HG03196 (cell line): ENCODE data around the gene C9orf152.
"Not testable (repeated sequence)": the region's sequence is repeated elsewhere in the genome, so short reads cannot be mapped to it uniquely, and the experiment has no call there.

Source experiments
- ATAC-seq: cut with Tn5 transposase; IDR thresholded peaks from one replicate; pipeline ENCODE4 v1.9.1; 2021; ENCODE audit not compliant: unreplicated experiment

Gene C9orf152, protein sequence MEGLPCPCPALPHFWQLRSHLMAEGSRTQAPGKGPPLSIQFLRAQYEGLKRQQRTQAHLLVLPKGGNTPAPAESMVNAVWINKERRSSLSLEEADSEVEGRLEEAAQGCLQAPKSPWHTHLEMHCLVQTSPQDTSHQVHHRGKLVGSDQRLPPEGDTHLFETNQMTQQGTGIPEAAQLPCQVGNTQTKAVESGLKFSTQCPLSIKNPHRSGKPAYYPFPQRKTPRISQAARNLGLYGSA

DNA sequence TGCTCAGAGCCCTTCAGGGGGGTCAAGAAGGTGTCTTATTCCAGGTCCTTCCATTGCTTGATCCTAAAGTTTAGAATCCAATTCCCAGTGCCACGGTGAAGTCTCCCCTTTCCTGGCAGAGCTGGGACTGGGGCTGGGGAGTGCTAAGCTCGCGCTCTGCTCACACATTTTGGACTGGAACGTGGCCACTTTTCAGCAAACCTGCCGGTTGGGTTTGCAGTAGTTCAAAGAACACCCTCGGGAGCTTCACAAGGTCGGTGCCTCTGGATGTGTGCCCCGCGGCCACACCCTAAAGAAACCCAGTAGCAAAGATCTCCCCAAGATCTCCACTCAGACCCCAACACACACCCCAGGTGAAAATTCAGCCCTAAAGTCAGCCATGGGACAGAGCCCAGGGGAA, at the start of gene C9orf152:
C9orf152 (minus strand) TSS at position 129 of the 400 bp plus-strand sequence. CDS start 580 bp downstream, outside the sequence.
- ATAC-seq: no peak

DNA sequence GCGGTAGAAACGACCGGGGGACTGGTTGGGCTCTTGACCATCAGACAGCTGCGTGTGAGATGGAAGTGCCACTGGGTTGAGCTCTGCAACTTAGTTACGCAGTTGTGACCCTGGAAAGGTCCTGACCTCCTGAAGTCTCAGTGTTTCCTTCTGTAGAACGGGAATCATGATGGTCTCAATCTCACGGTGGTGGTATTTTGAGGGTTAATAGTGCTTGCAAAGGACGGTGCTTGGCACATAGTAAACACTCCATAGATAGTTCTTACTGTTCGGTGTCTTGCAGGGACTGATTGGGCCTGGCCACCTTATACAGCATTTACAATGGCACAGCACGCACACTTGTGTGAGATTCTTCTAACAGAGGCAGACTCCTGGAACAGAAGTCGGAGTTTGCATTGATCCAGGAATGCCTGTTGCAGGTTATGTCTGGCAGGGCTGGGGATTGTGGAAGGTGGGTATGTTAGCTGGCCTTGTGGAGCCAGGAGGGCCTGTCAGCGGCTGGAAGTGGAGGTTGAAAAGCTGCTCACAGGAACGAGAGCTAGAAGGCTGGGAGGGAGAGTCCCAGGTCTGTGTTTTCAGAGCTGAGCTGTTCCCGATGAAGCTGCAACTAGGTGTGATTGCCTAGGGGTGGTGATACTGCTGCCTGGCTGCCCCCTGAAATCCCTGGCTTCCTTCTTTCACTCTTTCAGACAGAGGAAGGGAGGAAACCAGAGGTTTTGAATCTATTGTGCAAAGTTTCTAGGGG, 49.3 kb upstream of the C9orf152 start:
- no peak for ATAC-seq

- peak; percentile 67 for ATAC-seq
These were observed 48.6 kb upstream of the C9orf152 start, which contains the start of gene TXN for GRCh38 chr9:110256380-110257096. TXN (minus strand) TSS chr9:110256507; CDS start chr9:110256435, 72 bp downstream.

DNA sequence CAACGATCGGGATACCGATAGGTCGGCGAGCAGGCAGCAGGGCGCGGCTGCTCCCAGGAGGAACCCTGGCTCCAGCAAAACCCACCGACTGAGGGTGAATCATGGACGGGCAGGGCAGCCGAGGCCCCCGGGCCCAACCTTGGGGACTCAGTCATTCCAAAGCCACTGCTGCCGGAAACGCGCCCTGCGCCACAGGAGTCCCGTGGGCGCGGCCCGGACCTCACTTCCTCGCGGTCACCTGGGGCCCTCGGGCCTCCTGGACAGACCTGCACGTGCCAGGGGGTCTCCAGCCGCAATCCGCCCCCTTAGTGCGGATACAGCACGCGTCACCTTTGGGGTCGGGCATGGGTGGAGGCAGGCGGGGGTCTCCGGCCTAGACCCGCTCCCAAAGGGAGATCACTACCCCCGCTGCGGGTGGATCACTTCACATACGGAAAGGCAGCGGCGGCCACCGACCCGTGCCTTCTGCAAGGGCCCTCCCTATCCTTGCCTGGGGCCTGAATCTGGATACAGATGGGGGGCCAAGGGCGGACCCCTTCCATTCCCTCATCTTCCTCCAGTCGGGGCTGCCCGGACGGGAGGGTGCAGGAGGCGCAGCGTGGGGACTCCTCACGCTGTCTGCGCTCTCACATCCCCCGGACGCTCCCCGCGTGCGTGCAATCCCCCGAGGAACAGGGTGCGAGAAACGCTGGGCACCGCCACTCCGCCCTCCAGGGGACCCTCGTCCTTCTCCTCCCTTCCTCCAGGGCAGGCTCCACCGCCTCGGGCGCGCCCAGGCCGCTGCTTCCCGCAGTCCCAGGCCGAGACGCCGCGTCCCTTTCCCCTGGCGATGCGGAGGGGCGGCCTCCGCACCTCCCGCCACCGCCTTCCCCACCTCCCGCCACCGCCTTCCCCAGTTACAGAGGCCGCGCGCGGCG, 47.8 kb upstream of the C9orf152 start:
- peak; percentile 24 for ATAC-seq

GRCh38 chr9:110255034-110255462, 47.1 kb upstream of the C9orf152 start:
- ATAC-seq: no peak

- ATAC-seq: no peak
These were observed 46.5 kb upstream of the C9orf152 start for GRCh38 chr9:110254500-110254899.

DNA sequence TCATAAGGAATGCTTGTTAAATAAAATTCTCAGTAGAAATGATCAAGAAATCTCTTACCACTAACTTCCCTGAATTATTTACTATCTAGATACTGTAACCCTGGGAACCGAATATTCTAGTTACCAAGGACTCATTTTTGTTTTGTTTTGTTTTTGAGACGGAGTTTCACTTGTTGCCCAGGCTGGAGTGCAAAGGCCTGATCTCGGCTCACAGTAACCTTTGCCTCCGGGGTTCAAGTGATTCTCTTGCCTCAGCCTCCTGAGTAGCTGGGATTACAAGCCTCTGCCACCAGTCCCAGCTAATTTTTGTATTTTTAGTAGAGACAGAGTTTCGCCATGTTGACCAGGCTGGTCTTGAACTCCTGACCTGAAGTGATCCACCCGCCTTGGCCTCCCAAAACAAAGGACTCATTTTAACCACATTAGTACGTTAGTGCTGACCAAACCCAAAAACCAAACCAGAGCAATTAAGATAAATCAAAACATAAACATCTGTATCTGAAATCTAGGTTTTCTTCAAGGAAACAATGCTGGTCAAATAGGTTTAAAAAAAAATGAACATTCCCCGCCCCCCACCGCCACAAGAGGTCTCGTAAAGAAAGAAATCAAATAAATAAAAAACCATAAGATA, 44.7 kb upstream of the C9orf152 start:
- no peak for ATAC-seq

DNA sequence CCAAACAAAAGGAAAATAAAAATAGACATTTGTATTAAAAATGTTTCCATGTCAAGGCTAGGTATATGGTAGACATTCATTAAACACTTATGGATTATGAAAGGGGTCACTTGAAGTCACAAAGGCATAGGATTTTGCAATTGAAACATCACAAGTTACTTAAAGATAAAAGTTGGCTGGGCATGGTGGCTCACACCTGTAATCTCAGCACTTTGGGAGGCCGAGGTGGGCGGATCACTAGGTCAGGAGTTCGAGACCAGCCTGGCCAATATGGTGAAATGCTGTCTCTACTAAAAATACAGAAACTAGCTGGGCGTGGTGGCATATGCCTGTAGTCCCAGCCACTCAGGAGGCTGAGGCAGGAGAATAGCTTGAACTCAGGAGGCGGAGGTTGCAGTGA, 43.8 kb upstream of the C9orf152 start:
- ATAC-seq: not testable (repeated sequence)

DNA sequence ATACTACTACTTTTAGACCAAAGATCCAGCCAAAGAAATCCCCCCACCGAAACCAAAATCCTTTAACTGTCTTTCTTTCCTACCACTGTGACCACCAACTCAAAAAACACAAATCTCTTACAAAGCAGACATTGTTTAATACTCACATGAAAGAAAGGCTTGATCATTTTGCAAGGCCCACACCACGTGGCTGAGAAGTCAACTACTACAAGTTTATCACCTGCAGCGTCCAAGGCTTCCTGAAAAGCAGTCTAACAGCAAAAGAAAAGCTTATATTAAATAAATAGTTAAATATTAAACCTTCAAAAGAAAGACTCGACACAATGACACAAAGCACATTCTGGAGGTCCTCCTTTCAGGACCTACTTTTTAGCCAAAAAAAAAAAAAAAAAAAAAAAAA, 43.3 kb upstream of the C9orf152 start:
- ATAC-seq: no peak

GRCh38 chr9:110249603-110250002, 41.6 kb upstream of the C9orf152 start:
- no peak for ATAC-seq

GRCh38 chr9:110248361-110248760, 40.4 kb upstream of the C9orf152 start:
- no peak for ATAC-seq

DNA sequence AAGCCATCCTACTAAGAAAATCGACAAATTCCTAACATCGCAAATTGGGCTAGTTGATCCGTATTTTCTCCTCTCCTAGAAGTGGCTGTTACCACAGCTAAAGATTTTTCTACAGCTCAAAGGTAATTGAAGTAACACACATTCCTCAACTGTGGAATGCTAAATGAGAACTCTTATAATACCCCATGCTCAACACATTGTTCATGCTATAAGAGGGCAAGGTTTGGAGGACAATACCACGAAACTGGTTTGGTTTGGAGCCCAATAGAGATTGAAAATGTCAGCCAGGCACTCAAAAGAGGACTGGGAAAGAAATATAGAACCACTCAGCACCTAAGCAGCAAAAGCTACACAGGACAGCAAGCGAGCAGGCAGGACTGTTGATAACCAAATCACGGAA, 38.3 kb upstream of the C9orf152 start:
- ATAC-seq: no peak

DNA sequence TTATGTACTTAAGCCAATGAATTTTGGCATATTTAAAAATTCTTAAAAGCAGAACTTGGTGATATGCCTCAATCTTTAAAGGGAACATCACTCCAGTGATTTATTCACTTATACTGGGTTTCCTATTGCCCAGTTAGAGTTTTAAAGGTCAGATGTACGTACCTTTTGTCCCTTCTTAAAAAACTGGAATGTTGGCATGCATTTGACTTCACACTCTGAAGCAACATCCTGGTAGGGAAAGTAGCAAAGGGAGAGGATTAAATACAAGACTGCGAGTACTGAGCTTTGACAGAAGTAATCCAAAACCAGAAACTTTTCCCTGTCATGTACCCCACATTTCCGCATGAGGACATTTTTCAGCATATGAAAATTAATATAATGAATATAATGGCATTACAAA, 36.7 kb upstream of the C9orf152 start:
- no peak for ATAC-seq

DNA sequence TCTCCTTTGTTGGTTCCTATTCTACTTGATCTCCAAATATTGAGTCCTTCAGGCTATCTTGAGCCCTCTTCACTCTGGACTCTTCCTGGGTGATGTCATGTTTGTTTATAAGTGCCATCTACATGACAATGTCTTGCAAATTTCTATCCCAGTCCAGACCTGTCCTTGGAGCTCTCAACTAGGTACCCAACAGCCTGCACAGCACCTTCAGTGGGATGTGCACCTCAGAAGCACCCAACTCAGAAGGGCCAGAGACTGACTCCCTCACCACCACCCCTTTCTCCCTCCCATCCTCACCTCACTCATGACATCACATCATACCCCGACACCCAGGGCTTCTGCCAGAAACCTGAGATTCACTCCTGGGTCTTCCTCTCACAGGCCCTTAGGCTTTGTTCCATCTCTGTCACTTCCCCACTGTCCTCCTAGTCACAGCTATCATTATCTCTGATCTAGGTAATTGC, 33.9 kb upstream of the C9orf152 start:
- no peak for ATAC-seq

DNA sequence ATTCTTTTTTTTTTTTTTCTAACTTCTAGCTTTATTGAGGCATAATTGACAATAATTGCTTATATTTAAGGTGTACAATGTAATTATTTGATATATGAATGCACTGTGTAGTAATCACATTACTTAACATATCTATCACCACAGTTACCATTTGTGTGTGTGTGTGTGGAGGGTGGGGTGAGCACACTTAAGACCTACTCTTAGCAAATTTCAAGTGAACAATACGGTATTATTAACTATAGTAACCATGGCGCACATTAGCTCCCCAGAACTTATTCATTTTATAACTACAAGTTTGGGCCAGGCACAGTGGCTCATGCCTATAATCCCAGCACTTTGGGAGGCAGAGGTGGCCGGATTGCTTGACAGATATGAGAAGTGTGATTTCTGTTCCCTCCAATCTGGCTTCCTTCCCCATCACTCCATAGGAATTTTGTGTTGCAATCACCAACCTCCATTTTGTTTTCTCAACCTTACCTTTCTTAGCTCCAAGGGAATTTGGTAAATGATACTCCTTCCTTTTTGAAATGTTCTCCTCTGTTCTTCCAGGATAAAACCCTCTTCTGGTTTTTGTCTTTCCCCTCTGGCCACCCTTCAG, 33.4 kb upstream of the C9orf152 start:
- no peak for ATAC-seq

- ATAC-seq: no peak
These were observed 32.2 kb upstream of the C9orf152 start for GRCh38 chr9:110240198-110240597.

- no peak for ATAC-seq
These were observed 20.4 kb upstream of the C9orf152 start for GRCh38 chr9:110228321-110228720.

- ATAC-seq: no peak
These were observed 16.6 kb upstream of the C9orf152 start for GRCh38 chr9:110224583-110224982.

DNA sequence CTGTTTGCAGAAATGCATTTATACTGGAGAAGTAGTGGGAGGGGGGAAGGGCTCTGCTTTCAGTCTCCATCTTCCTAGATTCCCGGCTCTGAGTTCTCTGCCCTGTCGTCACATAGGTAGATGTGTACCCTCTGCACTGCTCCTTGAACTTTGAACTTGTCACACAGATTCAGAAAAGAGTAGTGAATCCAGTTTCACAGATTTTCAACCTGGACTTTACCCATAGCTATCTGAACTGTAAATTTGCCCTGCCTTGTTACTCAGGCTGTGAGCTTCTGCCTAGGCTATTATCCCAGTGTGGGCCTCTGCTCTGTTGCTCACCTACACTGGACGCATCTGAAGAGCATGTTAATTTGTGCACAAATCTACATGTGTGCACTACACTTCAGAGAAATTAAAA, 12.8 kb upstream of the C9orf152 start:
- no peak for ATAC-seq

GRCh38 chr9:110217656-110218099, 9.7 kb upstream of the C9orf152 start:
- ATAC-seq: no peak
